Neuronal stem cell (in vitro differentiated cells): ENCODE data around the gene RPLP2. TPM values are rescaled to one million over a fixed set of nuclear protein-coding genes. Genes with fewer than 3 reads are reported as not detected.
A peak's percentile ranks its signal among the peaks of the same experiment; 100 is the strongest.

Experiments
- DNase-seq: peaks from one replicate; pipeline ENCODE4 v3.0.0-alpha.2; 2013; ENCODE audit warnings: low spot score
- H2AFZ ChIP-seq: one replicate; pipeline ENCODE4 v1.6.1; 2013; ENCODE audit warnings: mild to moderate bottlenecking, low read length, inconsistent platforms
- H2AK5ac ChIP-seq: 2 replicates; pipeline ENCODE4 v1.6.1; 2013; ENCODE audit warnings: low read depth, mild to moderate bottlenecking, inconsistent platforms, low read length, moderate library complexity, mixed read lengths
- H2BK120ac ChIP-seq: 2 replicates; pipeline ENCODE4 v1.6.1; 2013; ENCODE audit warnings: low read depth, mild to moderate bottlenecking, inconsistent platforms, low read length, moderate library complexity, mixed read lengths
- H2BK12ac ChIP-seq: one replicate; pipeline ENCODE4 v1.6.1; 2013; ENCODE audit warnings: low read length, inconsistent platforms
- H2BK15ac ChIP-seq: 2 replicates; pipeline ENCODE4 v1.6.1; 2013; ENCODE audit warnings: mild to moderate bottlenecking, low read length, inconsistent platforms, mixed read lengths
- H2BK5ac ChIP-seq: one replicate; pipeline ENCODE4 v1.6.1; 2013; ENCODE audit warnings: inconsistent platforms, mild to moderate bottlenecking, low read length, moderate library complexity
- H3K14ac ChIP-seq: one replicate; pipeline ENCODE4 v1.6.1; 2013; ENCODE audit warnings: low read length, inconsistent platforms
- H3K18ac ChIP-seq: 2 replicates; pipeline ENCODE4 v1.6.1; 2013; ENCODE audit warnings: low read length, inconsistent platforms
- H3K23ac ChIP-seq: 2 replicates; pipeline ENCODE4 v1.6.1; 2013; ENCODE audit warnings: low read depth, mild to moderate bottlenecking, mixed read lengths, low read length, inconsistent platforms; ENCODE audit not compliant: poor library complexity
- H3K27ac ChIP-seq: replicated peaks from 3 replicates; pipeline ENCODE4 v1.5.1; 2013; ENCODE audit warnings: low read length, inconsistent platforms
- H3K27me3 ChIP-seq, 3 experiments: 2 replicates each; pipeline ENCODE4 v1.6.1; 2013; ENCODE audit warnings: low read length in 3 of 3, mild to moderate bottlenecking in 2 of 3, inconsistent platforms in 1 of 3, low read depth in 1 of 3, mixed read lengths in 1 of 3, moderate library complexity in 1 of 3; ENCODE audit not compliant: control insufficient read depth in 3 of 3, insufficient read depth in 3 of 3
- H3K36me3 ChIP-seq, 2 donors: replicated peaks in 1 of 2; 2 replicates each; pipeline ENCODE4 v1.6.1; 2013; ENCODE audit warnings: low read length in 2 of 2; ENCODE audit not compliant: control insufficient read depth in 2 of 2, insufficient read depth in 2 of 2
- H3K4ac ChIP-seq: 2 replicates; pipeline ENCODE4 v1.6.1; 2013; ENCODE audit warnings: inconsistent platforms, mild to moderate bottlenecking, low read length, moderate library complexity
- H3K4me1 ChIP-seq, 2 donors: 1 replicate in 1 of 2; 2 replicates in 1 of 2; pipeline ENCODE4 v1.6.1; 2013; ENCODE audit warnings: low read length in 2 of 2, low read depth in 1 of 2; ENCODE audit not compliant: control insufficient read depth in 2 of 2, insufficient read depth in 1 of 2
- H3K4me2 ChIP-seq: one replicate; pipeline ENCODE4 v1.6.1; 2013; ENCODE audit warnings: mild to moderate bottlenecking, low read length, inconsistent platforms; ENCODE audit not compliant: insufficient read depth, poor library complexity, severe bottlenecking
- H3K4me3 ChIP-seq, 2 donors: 2 replicates each; pipeline ENCODE4 v1.5.1; 2013; ENCODE audit warnings: low read length in 2 of 2, mild to moderate bottlenecking in 2 of 2, inconsistent platforms in 1 of 2, moderate library complexity in 1 of 2
- H3K79me1 ChIP-seq: one replicate; pipeline ENCODE4 v1.6.1; 2013; ENCODE audit warnings: low read depth, mild to moderate bottlenecking, inconsistent platforms, low read length, moderate library complexity
- H3K9ac ChIP-seq: one replicate; pipeline ENCODE4 v1.6.1; 2013; ENCODE audit warnings: mild to moderate bottlenecking, low read depth, low read length, inconsistent platforms; ENCODE audit not compliant: poor library complexity
- H3K9me3 ChIP-seq, 2 donors: replicated peaks in 1 of 2; 2 replicates each; pipeline versions ENCODE3 to v1.6.1; 2013; ENCODE audit warnings: low read length in 2 of 2, mild to moderate bottlenecking in 2 of 2, inconsistent platforms in 1 of 2, low read depth in 1 of 2, mixed read lengths in 1 of 2, moderate library complexity in 1 of 2; ENCODE audit not compliant: control insufficient read depth in 2 of 2, insufficient read depth in 1 of 2
- H4K8ac ChIP-seq: one replicate; pipeline ENCODE4 v1.6.1; 2013; ENCODE audit warnings: low read depth, mild to moderate bottlenecking, inconsistent platforms, low read length, moderate library complexity
- H4K91ac ChIP-seq: one replicate; pipeline ENCODE4 v1.6.1; 2013; ENCODE audit warnings: low read length, low read depth, mild to moderate bottlenecking, inconsistent platforms; ENCODE audit not compliant: poor library complexity
- WGBS, 2 donors: extraction: QIAGEN DNeasy Blood & Tissue Kit; methylation state at CpG; one replicate each; pipeline ENCODE4 v1.1.7; 2013; ENCODE audit warnings: missing lambda C conversion rate in 2 of 2, mixed read lengths in 1 of 2; ENCODE audit not compliant: insufficient read length in 2 of 2, insufficient replicate concordance in 1 of 2; ENCODE audit errors: extremely low coverage in 2 of 2; 5-methylcytosine and 5-hydroxymethylcytosine counted together
- polyA plus RNA-seq, 2 experiments: library from polyadenylated mRNA; stranded (reverse); fragments of 200-250 nt; gene quantifications; one replicate each; pipeline ENCODE4 v1.2.3, GENCODE V29; 2013

RPLP2 gene
- polyA plus RNA-seq (2013, experiment 1 of 2): 5,165 TPM
- 5,448 TPM for polyA plus RNA-seq (2013, experiment 2 of 2)

DNA sequence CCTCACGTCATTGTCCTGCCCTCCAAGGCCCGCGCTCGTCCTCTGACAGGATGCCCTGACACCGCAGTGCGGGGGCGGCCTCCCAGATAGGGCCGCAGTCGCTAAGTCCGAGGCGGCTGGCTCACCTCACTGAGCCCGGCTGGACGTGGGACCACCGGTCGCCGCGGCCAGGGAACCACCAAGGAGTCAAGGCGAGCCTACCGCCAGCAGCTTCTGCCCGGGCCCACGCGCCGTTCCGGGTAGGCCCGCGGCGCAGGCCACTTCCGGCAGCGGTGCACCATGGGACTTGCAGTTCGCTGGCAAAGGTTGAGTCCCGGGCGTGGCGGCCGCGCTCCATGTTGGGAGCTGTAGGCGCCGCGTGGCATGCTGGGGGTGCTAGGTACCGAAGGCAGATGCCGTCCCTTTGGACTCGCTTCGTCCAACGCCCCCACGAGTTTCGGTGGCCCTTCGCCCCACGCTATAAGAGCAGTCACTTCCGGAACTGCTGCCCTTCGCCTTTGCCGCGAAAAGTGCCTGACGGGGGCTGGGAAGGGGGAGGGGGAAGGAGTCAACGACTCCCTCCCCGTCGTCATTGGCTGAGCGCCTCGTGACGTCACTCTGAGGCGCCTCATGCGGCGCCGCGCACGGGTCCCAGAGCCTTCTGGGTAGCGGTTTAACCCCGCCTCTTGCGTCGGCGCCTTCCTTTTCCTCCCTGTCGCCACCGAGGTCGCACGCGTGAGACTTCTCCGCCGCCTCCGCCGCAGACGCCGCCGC lies at the start of gene RPLP2:
Gene RPLP2, plus strand, starts transcription at position 681 of the 753 bp plus-strand sequence. CDS start 268 bp downstream, outside the sequence.
- no peaks in the 10 kb centered on the region for H3K9me3 ChIP-seq
- DNase-seq: peak; percentile 97
- H3K79me1 ChIP-seq: peaks cover 19% of the 10 kb centered on the region
- H3K4me1 ChIP-seq: peaks cover 13 to 25% of the 10 kb centered on the region in 2 donors
- H3K4ac ChIP-seq: no peak within 1 kb of the TSS
- peak within 1 kb of the TSS; percentile 99 for H2AFZ ChIP-seq
- H2BK120ac ChIP-seq: peak within 1 kb of the TSS; percentile 69
- H3K27ac ChIP-seq: peak within 1 kb of the TSS; percentile 90
- peak within 1 kb of the TSS; percentile 89 for H2BK5ac ChIP-seq
- WGBS, 2 donors: no CpG with 5 or more reads among the region's 81 CpGs
- H3K36me3 ChIP-seq: peaks cover 29 to 33% of the 10 kb centered on the region in 2 donors
- peak within 1 kb of the TSS; percentile 66 for H2BK12ac ChIP-seq
- peak within 1 kb of the TSS; percentile 95 for H2AK5ac ChIP-seq
- peak within 1 kb of the TSS; percentile 74 for H4K91ac ChIP-seq
- H3K18ac ChIP-seq: peak within 1 kb of the TSS; percentile 99
- peak within 1 kb of the TSS; percentile 19 for H2BK15ac ChIP-seq
- H3K27me3 ChIP-seq: no peaks in the 10 kb centered on the region
- peak within 1 kb of the TSS; percentile 82 to 89 for H3K4me3 ChIP-seq
- H4K8ac ChIP-seq: no peak within 1 kb of the TSS
- peak within 1 kb of the TSS; percentile 99 for H3K9ac ChIP-seq
- H3K4me2 ChIP-seq: peak within 1 kb of the TSS; percentile 96
- H3K14ac ChIP-seq: peak within 1 kb of the TSS; percentile 90
- peak within 1 kb of the TSS; percentile 100 for H3K23ac ChIP-seq

DNA sequence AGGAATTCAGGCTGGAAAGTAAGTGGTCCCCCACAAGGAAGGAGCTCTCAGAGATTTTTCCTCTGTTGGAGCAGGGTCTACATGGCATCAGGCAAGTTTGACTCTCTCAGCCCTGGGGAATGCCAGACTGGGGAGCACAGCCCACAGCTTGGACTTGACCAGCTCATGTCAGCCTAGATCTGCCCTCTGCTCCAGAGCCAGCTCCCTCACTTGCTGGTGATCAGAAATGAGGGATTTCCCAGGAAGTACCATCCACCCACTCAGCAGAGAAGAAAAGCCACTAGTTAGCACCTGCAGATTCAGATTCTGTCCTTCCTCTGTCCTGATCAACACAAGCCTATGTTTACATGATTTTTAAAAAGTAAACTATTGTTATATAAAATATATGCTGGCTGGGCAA lies 49.5 kb upstream of the RPLP2 start:
- Histone ChIP-seq H2AK5ac (no peak overlapping the region), H3K79me1 (peaks cover 4% of the 10 kb centered on the region), H3K4me1 (no peaks in the 10 kb centered on the region), H3K14ac (no peak overlapping the region), H3K27ac (no peak overlapping the region), H4K8ac (no peak overlapping the region), H3K9ac (no peak overlapping the region), H3K9me3 (no peaks in the 10 kb centered on the region), H3K4ac (no peak overlapping the region), H2BK15ac (no peak overlapping the region), H2BK120ac (no peak overlapping the region), H3K4me3 (no peak overlapping the region), H2BK5ac (no peak overlapping the region), H2BK12ac (no peak overlapping the region), H3K4me2 (no peak overlapping the region), H4K91ac (no peak overlapping the region), H3K23ac (no peak overlapping the region), H2AFZ (no peak overlapping the region), H3K27me3 (no peaks in the 10 kb centered on the region), H3K36me3 (peaks cover 45 to 87% of the 10 kb centered on the region in 2 donors), H3K18ac (no peak overlapping the region)
- DNase-seq: no peak

DNA sequence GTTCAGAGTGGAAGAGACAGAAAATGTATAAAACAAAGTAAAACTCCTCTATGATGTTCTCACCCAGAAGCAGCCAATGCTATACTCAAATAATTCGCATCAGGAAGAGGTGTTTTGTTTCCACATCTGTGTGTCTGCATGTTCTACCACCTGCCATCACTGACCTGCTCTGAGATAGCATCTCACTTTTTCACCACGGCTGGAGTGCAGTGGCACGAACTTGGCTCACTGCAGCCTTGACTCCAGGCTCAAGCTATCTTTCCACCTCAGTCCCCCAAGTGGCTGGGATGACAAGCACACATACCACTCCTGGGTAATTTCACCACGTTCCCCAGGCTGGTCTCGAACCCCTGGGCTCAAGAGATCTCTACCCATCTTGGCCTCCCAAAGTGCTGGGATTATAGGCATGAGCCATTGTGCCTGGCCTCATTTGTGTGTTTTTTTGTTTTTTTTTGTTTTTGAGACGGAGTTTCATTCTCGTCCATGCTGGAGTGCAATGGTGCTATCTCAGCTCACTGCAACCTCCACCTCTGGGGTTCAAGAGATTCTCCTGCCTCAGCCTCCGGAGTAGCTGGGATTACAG lies 48.1 kb upstream of the RPLP2 start:
- no peak overlapping the region for H3K4ac ChIP-seq
- H3K79me1 ChIP-seq: peaks cover 2% of the 10 kb centered on the region
- H2BK12ac ChIP-seq: no peak overlapping the region
- H2AK5ac ChIP-seq: no peak overlapping the region
- DNase-seq: no peak
- no peak overlapping the region for H4K8ac ChIP-seq
- no peak overlapping the region for H3K9ac ChIP-seq
- H3K23ac ChIP-seq: no peak overlapping the region
- H3K27ac ChIP-seq: no peak overlapping the region
- no peak overlapping the region for H2BK5ac ChIP-seq
- no peak overlapping the region for H3K4me2 ChIP-seq
- no peaks in the 10 kb centered on the region for H3K27me3 ChIP-seq
- WGBS, 2 donors: no CpG with 5 or more reads among the region's 8 CpGs
- H4K91ac ChIP-seq: no peak overlapping the region
- no peak overlapping the region for H2AFZ ChIP-seq
- H3K18ac ChIP-seq: no peak overlapping the region
- H3K4me1 ChIP-seq: no peaks in the 10 kb centered on the region
- no peak overlapping the region for H2BK15ac ChIP-seq
- H3K14ac ChIP-seq: no peak overlapping the region
- peaks cover 44 to 87% of the 10 kb centered on the region in 2 donors for H3K36me3 ChIP-seq
- H3K4me3 ChIP-seq: peak overlapping the region in 1 of 2 donors; percentile 61
- H3K9me3 ChIP-seq: no peaks in the 10 kb centered on the region
- no peak overlapping the region for H2BK120ac ChIP-seq

DNA sequence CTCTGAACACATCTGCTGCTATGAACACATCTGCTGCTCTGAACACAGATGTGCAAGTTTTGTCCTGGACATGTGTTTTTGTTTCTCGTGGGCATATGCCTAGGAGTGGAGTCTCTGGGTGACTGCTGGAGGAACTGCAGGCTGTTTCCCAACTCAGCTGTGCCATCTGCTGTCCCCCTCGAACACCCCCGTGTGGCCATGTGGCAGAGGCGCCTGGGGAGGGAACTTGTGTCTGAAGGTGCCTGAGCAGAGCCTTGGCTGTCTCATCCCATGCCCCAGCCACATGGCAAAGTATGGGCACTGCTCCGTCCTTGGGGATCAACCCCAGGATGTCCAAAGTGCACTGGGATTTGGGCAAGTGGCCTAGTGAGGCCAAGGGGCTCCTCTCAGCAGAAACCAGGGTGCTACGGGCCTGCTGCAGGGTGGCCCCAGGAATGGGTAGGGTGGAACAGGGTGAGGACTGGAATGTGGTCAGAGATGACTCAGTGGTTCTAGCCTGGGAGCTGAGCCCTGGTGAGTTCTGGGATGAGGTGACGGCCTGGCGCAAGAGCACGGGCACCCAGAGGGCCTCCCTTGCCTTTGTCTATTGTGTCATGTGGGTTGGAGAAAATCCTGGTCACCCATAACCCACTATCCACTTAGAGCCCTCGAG lies 47.2 kb upstream of the RPLP2 start:
- Histone ChIP-seq H2AK5ac (no peak overlapping the region), H2BK15ac (no peak overlapping the region), H3K27me3 (no peaks in the 10 kb centered on the region), H3K9ac (peak overlapping the region; percentile 24), H3K79me1 (peaks cover 2% of the 10 kb centered on the region), H4K8ac (no peak overlapping the region), H2BK12ac (no peak overlapping the region), H4K91ac (no peak overlapping the region), H2BK5ac (no peak overlapping the region), H3K4ac (no peak overlapping the region), H2AFZ (no peak overlapping the region), H3K14ac (no peak overlapping the region), H3K18ac (no peak overlapping the region), H3K4me2 (no peak overlapping the region), H3K4me1 (no peaks in the 10 kb centered on the region), H3K27ac (no peak overlapping the region), H3K9me3 (no peaks in the 10 kb centered on the region), H3K4me3 (no peak overlapping the region), H3K36me3 (peaks cover 42 to 87% of the 10 kb centered on the region in 2 donors), H3K23ac (no peak overlapping the region), H2BK120ac (no peak overlapping the region)
- whole genome bisulfite sequencing, 2 donors: no CpG with 5 or more reads among the region's 10 CpGs
- DNase-seq: no peak
